CD4-positive, alpha-beta T cell treated with Interleukin-15 for 4 hours (primary cell): Measurements from ENCODE around the gene RDH13.
"Not testable (repeated sequence)": the region's sequence is repeated elsewhere in the genome, so short reads cannot be mapped to it uniquely, and the experiment has no call there.

ENCODE experiments used
- DNase-seq: peaks from one replicate; pipeline ENCODE4 v3.0.0-alpha.2; 2020; ENCODE audit warnings: low spot score

RDH13 gene

GRCh38 chr19:55015126-55015525 is 47.8 kb downstream of the RDH13 start:
- DNase-seq, result no peak

GRCh38 chr19:55014714-55015113 is 48.2 kb downstream of the RDH13 start:
- no peak for DNase-seq

GRCh38 chr19:55013596-55013995 is 49.4 kb downstream of the RDH13 start:
- no peak for DNase-seq

- no peak for DNase-seq
Measured at GRCh38 chr19:55012306-55012705, 50.6 kb downstream of the RDH13 start.

GRCh38 chr19:55010561-55010960 is 52.4 kb downstream of the RDH13 start:
- not testable (repeated sequence) for DNase-seq

GRCh38 chr19:55008781-55009180 is 54.2 kb downstream of the RDH13 start:
- not testable (repeated sequence) for DNase-seq

- not testable (repeated sequence) for DNase-seq
Measured at GRCh38 chr19:55008189-55008588, 54.8 kb downstream of the RDH13 start.

GRCh38 chr19:55007537-55007936 is 55.4 kb downstream of the RDH13 start:
- not testable (repeated sequence) for DNase-seq

- not testable (repeated sequence) for DNase-seq
Measured at GRCh38 chr19:55006795-55007194, 56.2 kb downstream of the RDH13 start.

GRCh38 chr19:55005684-55006488 is 57.1 kb downstream of the RDH13 start:
- peak; percentile 86 for DNase-seq

GRCh38 chr19:55000761-55001160 is 62.2 kb downstream of the RDH13 start:
- no peak for DNase-seq

- not testable (repeated sequence) for DNase-seq
Measured at GRCh38 chr19:54998751-54999239, 64.2 kb downstream of the RDH13 start.

- no peak for DNase-seq
Measured at GRCh38 chr19:54995561-54995960, 67.4 kb downstream of the RDH13 start.
